C4-2B (cell line): ENCODE data around the gene PLS3.

Source experiments
- H3K27ac ChIP-seq: fragments of 450-650 bp; 2 replicates; pipeline ENCODE4 v1.5.1; 2017
- CTCF ChIP-seq: fragments of 450-650 bp; conservative IDR thresholded peaks from 2 replicates; pipeline ENCODE4 v1.5.1; 2017; ENCODE audit warnings: mild to moderate bottlenecking
- ZFX ChIP-seq: fragments of 450-650 bp; IDR thresholded peaks from 2 replicates; pipeline ENCODE4 v1.6.1; 2017

The PLS3 gene

GRCh38 chrX:115592997-115593734 lies 32.2 kb downstream of the PLS3 start:
- H3K27ac ChIP-seq: no peak overlapping the region
- no peak for TF ChIP-seq CTCF
- TF ChIP-seq ZFX: no peak

- H3K27ac ChIP-seq: no peak overlapping the region
- TF ChIP-seq ZFX: no peak
- no peak for TF ChIP-seq CTCF
These were observed 34.1 kb downstream of the PLS3 start for GRCh38 chrX:115595049-115595448.

GRCh38 chrX:115598556-115598955 lies 37.6 kb downstream of the PLS3 start:
- H3K27ac ChIP-seq: no peak overlapping the region
- TF ChIP-seq ZFX: no peak
- TF ChIP-seq CTCF: no peak

GRCh38 chrX:115602308-115602707 lies 41.3 kb downstream of the PLS3 start:
- no peak overlapping the region for H3K27ac ChIP-seq
- no peak for TF ChIP-seq CTCF
- TF ChIP-seq ZFX: no peak

GRCh38 chrX:115602729-115603389 lies 41.9 kb downstream of the PLS3 start:
- no peak for TF ChIP-seq ZFX
- TF ChIP-seq CTCF: no peak
- H3K27ac ChIP-seq: no peak overlapping the region

- H3K27ac ChIP-seq: no peak overlapping the region
- TF ChIP-seq ZFX (no peak), CTCF (no peak)
These were observed 42.6 kb downstream of the PLS3 start for GRCh38 chrX:115603534-115604074.

GRCh38 chrX:115606861-115607260 lies 45.9 kb downstream of the PLS3 start:
- H3K27ac ChIP-seq: no peak overlapping the region
- TF ChIP-seq ZFX (no peak), CTCF (no peak)
